ENCODE results near the gene MALRD1. TPM values are rescaled to one million over a fixed set of nuclear protein-coding genes. Genes with fewer than 3 reads are reported as not detected.
"Not testable (repeated sequence)": the region's sequence is repeated elsewhere in the genome, so short reads cannot be mapped to it uniquely, and the experiment has no call there.

MALRD1 gene
- total RNA-seq, 6 experiments from 2014 or later: 0.29 to 0.49 (median 0.34) TPM; not detected in 2

DNA sequence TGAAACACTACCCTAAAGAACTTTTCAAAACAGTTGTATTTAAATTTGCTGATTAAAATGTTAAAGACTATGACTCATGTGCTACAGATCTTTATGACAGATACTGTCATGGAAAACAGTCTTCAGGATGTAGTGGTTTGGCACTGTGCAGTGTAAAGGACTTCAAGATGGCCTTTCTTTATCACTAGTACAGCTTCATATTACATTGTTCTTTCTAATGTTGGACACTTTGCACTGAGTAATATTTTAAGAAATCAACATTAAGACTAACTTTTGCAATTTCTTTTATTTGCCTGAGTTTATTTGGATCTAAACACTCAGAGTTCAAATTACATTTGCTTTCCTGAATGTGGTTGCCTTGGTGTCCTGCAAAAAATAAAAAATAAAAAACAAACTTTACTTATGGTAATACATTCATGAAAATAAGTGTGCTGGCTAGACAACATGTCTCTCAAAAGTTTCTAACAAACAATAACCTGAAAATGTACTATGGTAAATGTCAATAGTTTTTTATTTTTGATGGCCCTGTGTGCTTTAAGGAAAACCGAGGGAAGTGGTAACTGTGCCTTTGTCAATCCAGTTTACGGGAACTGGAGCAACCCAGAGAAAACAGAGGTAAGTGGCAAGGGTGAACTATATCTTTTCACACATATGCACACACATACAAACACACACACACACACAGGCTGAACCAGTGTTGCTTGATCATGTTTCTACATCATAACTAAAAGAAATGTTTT lies 681.7 kb downstream of the MALRD1 start:
- TF ChIP-seq CTCF (IDR thresholded peaks at IDR 0.05): no peak
- no peak for TF ChIP-seq POLR2A (IDR thresholded peaks at IDR 0.05)
- no peaks in the 10 kb centered on the region for H3K9me3 ChIP-seq
- ATAC-seq (no peak), DNase-seq (no peak)
- H3K27me3 ChIP-seq: no peaks in the 10 kb centered on the region
- H3K27ac ChIP-seq: no peak overlapping the region
- no peaks in the 10 kb centered on the region for H3K36me3 ChIP-seq
- intact Hi-C loops (cut with DNase I): no loop called here
- no peak overlapping the region for H3K4me3 ChIP-seq
- no peaks in the 10 kb centered on the region for H3K4me1 ChIP-seq
- 66% methylated on average over 2 of the region's 2 CpGs for WGBS (ENCODE audit: insufficient coverage, low coverage, low lambda C conversion rate, missing lambda C conversion rate)

GRCh38 chr10:19730907-19731217 lies 682.3 kb downstream of the MALRD1 start:
- intact Hi-C loops (cut with DNase I): no loop called here
- Histone ChIP-seq H3K36me3 (no peaks in the 10 kb centered on the region), H3K27me3 (no peaks in the 10 kb centered on the region), H3K27ac (no peak overlapping the region), H3K4me1 (no peaks in the 10 kb centered on the region), H3K9me3 (no peaks in the 10 kb centered on the region), H3K4me3 (no peak overlapping the region)
- DNase-seq (no peak), ATAC-seq (no peak)
- TF ChIP-seq CTCF (IDR thresholded peaks at IDR 0.05) (no peak), POLR2A (IDR thresholded peaks at IDR 0.05) (no peak)

GRCh38 chr10:19731560-19731959 lies 683.0 kb downstream of the MALRD1 start:
- no peak for ATAC-seq
- intact Hi-C loops (cut with DNase I): no loop called here

GRCh38 chr10:19738440-19738839 lies 689.8 kb downstream of the MALRD1 start:
- no peak for TF ChIP-seq POLR2A (IDR thresholded peaks at IDR 0.05)
- TF ChIP-seq CTCF (IDR thresholded peaks at IDR 0.05): no peak
- Histone ChIP-seq H3K4me3 (no peak overlapping the region), H3K9me3 (no peaks in the 10 kb centered on the region), H3K36me3 (no peaks in the 10 kb centered on the region), H3K27ac (no peak overlapping the region), H3K4me1 (no peaks in the 10 kb centered on the region), H3K27me3 (no peaks in the 10 kb centered on the region)
- intact Hi-C loops (cut with DNase I): no loop called here
- ATAC-seq (no peak), DNase-seq (no peak)
- 69% methylated on average over 1 of the region's 1 CpG for WGBS (ENCODE audit: insufficient coverage, low coverage, low lambda C conversion rate, missing lambda C conversion rate)

More at GRCh38 chr10:19731560-19731959, 683.0 kb downstream of the MALRD1 start:
- Histone ChIP-seq H3K4me1 (no peaks in the 10 kb centered on the region), H3K27ac (no peak overlapping the region), H3K9me3 (no peaks in the 10 kb centered on the region), H3K27me3 (no peaks in the 10 kb centered on the region), H3K36me3 (no peaks in the 10 kb centered on the region), H3K4me3 (no peak overlapping the region)
- 95% methylated on average over 2 of the region's 2 CpGs for WGBS (ENCODE audit: insufficient coverage, low coverage, low lambda C conversion rate, missing lambda C conversion rate)
- no peak for TF ChIP-seq CTCF (IDR thresholded peaks at IDR 0.05)
- no peak for TF ChIP-seq POLR2A (IDR thresholded peaks at IDR 0.05)
- DNase-seq: no peak

DNA sequence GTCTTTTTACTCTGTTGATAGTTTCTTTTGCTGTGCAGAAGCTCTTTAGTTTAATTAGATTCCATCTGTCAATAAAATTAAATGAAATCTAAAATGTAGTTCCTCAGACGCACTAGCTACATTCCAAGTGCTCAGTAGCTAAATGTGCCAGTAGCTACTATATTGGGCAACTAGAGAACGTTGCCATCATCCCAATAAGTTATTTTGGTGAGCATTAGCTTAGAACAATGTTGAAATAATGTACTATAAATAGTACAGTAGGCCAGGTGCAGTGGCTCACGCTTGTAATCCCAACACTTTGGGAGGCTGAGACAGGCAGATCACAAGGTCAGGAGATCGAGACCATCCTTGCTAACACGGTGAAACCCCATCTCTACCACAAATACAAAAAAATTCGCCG lies 690.6 kb downstream of the MALRD1 start:
- H3K27me3 ChIP-seq; ATAC-seq; H3K4me1 ChIP-seq; H3K4me3 ChIP-seq; H3K36me3 ChIP-seq; intact Hi-C loops (cut with DNase I); DNase-seq; H3K27ac ChIP-seq; H3K9me3 ChIP-seq: not testable (repeated sequence)
- 74% methylated on average over 5 of the region's 7 CpGs for WGBS (ENCODE audit: insufficient coverage, low coverage, low lambda C conversion rate, missing lambda C conversion rate)

- intact Hi-C loops (cut with DNase I); H3K4me3 ChIP-seq; ATAC-seq; H3K27ac ChIP-seq; H3K9me3 ChIP-seq; H3K4me1 ChIP-seq; DNase-seq; H3K36me3 ChIP-seq; H3K27me3 ChIP-seq: not testable (repeated sequence)
- 61% methylated on average over 3 of the region's 4 CpGs for WGBS (ENCODE audit: insufficient coverage, low coverage, low lambda C conversion rate, missing lambda C conversion rate)
Measured at GRCh38 chr10:19742144-19742543, 693.5 kb downstream of the MALRD1 start.

Data from right lobe of liver (tissue), 6 donors.